Endothelial cell of umbilical vein (primary cell): ENCODE data around the gene CCDC60. TPM values are rescaled to one million over a fixed set of nuclear protein-coding genes. Genes with fewer than 3 reads are reported as not detected.

Experiments used
- BruUV-seq: library from RNA; stranded (reverse); fragments of 400-500 nt; replicated peaks from 2 replicates; lab custom pipeline; 2021; lab: Mats Ljungman, UMichigan
- CTCF ChIA-PET: fragments of 300-600, 350-600 bp; sonication (Branson Sonifier 250); formaldehyde crosslinking; loops from one replicate; lab custom pipeline; 2021; ENCODE audit warnings: antibody characterized with exemption, inconsistent platforms; lab: Charles Lee
- POLR2A ChIA-PET: fragments of 300-600, 350-600 bp; sonication (Branson Sonifier 250); formaldehyde crosslinking; loops from one replicate; lab custom pipeline; 2021; ENCODE audit warnings: antibody characterized with exemption, inconsistent platforms; lab: Charles Lee
- DNase-seq: peaks from one replicate; pipeline ENCODE4 v3.0.0-alpha.2; 2011; ENCODE audit warnings: low read depth, low spot score
- FAIRE-seq: peaks from 2 replicates; lab custom pipeline; 2011; peaks lifted over from hg19 to GRCh38; lab: Jason Lieb, UNC
- H2AFZ ChIP-seq: 2 replicates; pipeline ENCODE4 v1.6.0; 2012; ENCODE audit warnings: low read depth, low read length, control low read depth, inconsistent platforms
- H3K27ac ChIP-seq: 2 replicates; pipeline ENCODE4 v1.5.1; 2011; ENCODE audit warnings: low read depth, mild to moderate bottlenecking, control low read depth, low read length, moderate library complexity; ENCODE audit not compliant: insufficient read depth
- H3K27me3 ChIP-seq, 2 experiments: 2 replicates each; pipeline versions ENCODE4 v1.6.0 to v1.6.1; 2011; ENCODE audit warnings: low read length in 2 of 2, mixed read lengths in 1 of 2; ENCODE audit not compliant: control insufficient read depth in 2 of 2, insufficient read depth in 2 of 2
- H3K36me3 ChIP-seq, 2 experiments: 2 replicates in 1 of 2; 3 replicates in 1 of 2; pipeline ENCODE4 v1.5.1; 2011; ENCODE audit warnings: low read length in 2 of 2, mild to moderate bottlenecking in 1 of 2, moderate library complexity in 1 of 2; ENCODE audit not compliant: control insufficient read depth in 2 of 2, insufficient read depth in 2 of 2; ENCODE audit errors: extremely low read depth in 1 of 2
- H3K4me1 ChIP-seq: 3 replicates; pipeline ENCODE4 v1.5.1; 2011; ENCODE audit warnings: mild to moderate bottlenecking, low read length; ENCODE audit not compliant: control insufficient read depth, insufficient read depth; ENCODE audit errors: extremely low read depth
- H3K4me2 ChIP-seq: 2 replicates; pipeline ENCODE4 v1.6.1; 2011; ENCODE audit warnings: low read length, control low read depth, mixed read lengths; ENCODE audit not compliant: insufficient read depth
- H3K4me3 ChIP-seq, 3 experiments: fragments of 200-600 bp in 1 of 3; sonication (generic), shearing (Covaris generic) in 1 of 3; replicated peaks in 1 of 3; 2 replicates each; pipeline ENCODE4 v1.5.1; 2011 to 2016; ENCODE audit warnings: control low read depth in 3 of 3, low read length in 3 of 3, mild to moderate bottlenecking in 2 of 3, inconsistent platforms in 1 of 3, low read depth in 1 of 3, moderate library complexity in 1 of 3; ENCODE audit not compliant: insufficient read depth in 1 of 3
- H3K79me2 ChIP-seq: 2 replicates; pipeline ENCODE4 v1.6.0; 2012; ENCODE audit warnings: low read length, inconsistent platforms; ENCODE audit not compliant: control insufficient read depth, insufficient read depth
- H3K9ac ChIP-seq: replicated peaks from 2 replicates; pipeline ENCODE3; 2011; ENCODE audit warnings: low read length, control low read depth; ENCODE audit not compliant: insufficient read depth; ENCODE audit errors: extremely low read depth
- H3K9me1 ChIP-seq: replicated peaks from 3 replicates; pipeline ENCODE4 v1.6.0; 2011; ENCODE audit warnings: mild to moderate bottlenecking, low read length; ENCODE audit not compliant: control insufficient read depth, insufficient read depth; ENCODE audit errors: extremely low read depth
- H3K9me3 ChIP-seq: replicated peaks from 2 replicates; pipeline ENCODE4 v1.5.1; 2012; ENCODE audit warnings: low read length, inconsistent platforms; ENCODE audit not compliant: control insufficient read depth, insufficient read depth
- H4K20me1 ChIP-seq: replicated peaks from 2 replicates; pipeline ENCODE3; 2011; ENCODE audit warnings: mild to moderate bottlenecking, low read length; ENCODE audit not compliant: control insufficient read depth, insufficient read depth; ENCODE audit errors: extremely low read depth
- EZH2 ChIP-seq: IDR thresholded peaks from 2 replicates; pipeline ENCODE4 v1.6.1; 2012; ENCODE audit warnings: borderline replicate concordance, low read depth, mild to moderate bottlenecking, moderate library complexity, low read length, inconsistent platforms; ENCODE audit not compliant: severe bottlenecking
- FOS ChIP-seq: IDR thresholded peaks from 2 replicates; pipeline ENCODE4 v1.6.1; 2011; ENCODE audit warnings: mild to moderate bottlenecking, low read length, moderate library complexity, borderline replicate concordance; ENCODE audit not compliant: insufficient read depth
- MYC ChIP-seq: IDR thresholded peaks from one replicate; pipeline ENCODE4 v1.6.1; 2011; ENCODE audit warnings: mild to moderate bottlenecking, low read depth, low read length
- POLR2A ChIP-seq: IDR thresholded peaks from 2 replicates; pipeline ENCODE4 v1.6.1; 2012; ENCODE audit warnings: low read depth, mild to moderate bottlenecking, control low read depth, low read length
- POLR2AphosphoS5 ChIP-seq: IDR thresholded peaks from 2 replicates; pipeline ENCODE4 v1.6.1; 2012; ENCODE audit warnings: low read depth, mild to moderate bottlenecking, control low read depth, low read length, moderate library complexity; ENCODE audit not compliant: insufficient read depth
- dilution Hi-C: fragments of 300-500 bp; cut with MboI; formaldehyde crosslinking; loops from one replicate; pipeline ENCODE4 v1.15.0; 2019; ENCODE audit warnings: low sequenced_read_pairs; ENCODE audit not compliant: extremely low pct_ligation_motif_present
- intact Hi-C: fragments of 100-400 bp; cut with micrococcal nuclease; formaldehyde crosslinking; loops from one replicate; pipeline ENCODE4 v1.10.0; 2022
- polyA plus RNA-seq, 4 experiments: library from polyadenylated mRNA; depleted of rRNA in 3 of 4; stranded (reverse) in 3 of 4; unstranded in 1 of 4; fragments of >200 nt; gene quantifications; 2 replicates each; pipeline versions ENCODE4 v1.2.1 to v1.2.3, GENCODE V29; 2011 to 2012; ENCODE audit warnings: missing spikeins in 1 of 4
- total RNA-seq: library from RNA; stranded (reverse); gene quantifications from 2 replicates; pipeline ENCODE4 v1.2.3, GENCODE V29; 2021
- TF ChIP-seq, protein P1 (sequence below): IDR thresholded peaks from 2 replicates; pipeline ENCODE4 v1.6.1; 2011; ENCODE audit not compliant: insufficient read depth, insufficient read length
- TF ChIP-seq, protein P2 (sequence below), 2 donors: IDR thresholded peaks; 1 replicate in 1 of 2; 2 replicates in 1 of 2; pipeline ENCODE4 v1.5.1; 2011; ENCODE audit warnings: low read length in 2 of 2, mild to moderate bottlenecking in 2 of 2, moderate library complexity in 2 of 2, control low read depth in 1 of 2, inconsistent platforms in 1 of 2, low read depth in 1 of 2; ENCODE audit not compliant: insufficient read depth in 1 of 2; ENCODE audit errors: extremely low read depth in 1 of 2

CCDC60 gene
- total and polyA plus RNA-seq, 2 donors (not counting 3 experiments of a cell fraction or from before 2014, with no cell fraction given), result not detected

DNA sequence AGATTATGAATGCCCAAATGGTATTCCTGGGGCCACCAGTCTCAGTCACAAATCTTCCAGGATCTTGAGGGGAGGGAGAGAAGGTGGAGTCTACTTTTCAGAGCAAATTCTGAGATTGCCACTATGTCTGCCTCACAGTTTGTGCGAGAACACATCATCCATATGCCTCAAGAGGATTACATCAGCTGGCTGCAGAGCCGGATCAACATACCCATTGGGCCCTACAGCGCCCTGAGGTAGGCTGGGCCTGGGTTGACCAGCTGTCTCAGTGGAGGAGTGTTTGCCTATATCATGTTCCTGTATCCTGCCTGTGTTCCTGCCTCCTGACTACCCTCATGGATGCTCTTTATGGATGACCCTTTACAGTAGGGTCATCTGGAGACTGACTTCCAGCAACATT lies 205.9 kb downstream of the CCDC60 start:
- CTCF ChIA-PET, result interaction anchor here (0.6 kb wide), 1 partner anchor 1473 kb away, joined by 3 read pairs; no protein-coding TSS in a partner anchor
- TF ChIP-seq POLR2AphosphoS5 (no peak), EZH2 (no peak), POLR2A (no peak), MYC (no peak), FOS (no peak)
- TF ChIP-seq, protein P1, sequence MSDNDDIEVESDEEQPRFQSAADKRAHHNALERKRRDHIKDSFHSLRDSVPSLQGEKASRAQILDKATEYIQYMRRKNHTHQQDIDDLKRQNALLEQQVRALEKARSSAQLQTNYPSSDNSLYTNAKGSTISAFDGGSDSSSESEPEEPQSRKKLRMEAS, result no peak

DNA sequence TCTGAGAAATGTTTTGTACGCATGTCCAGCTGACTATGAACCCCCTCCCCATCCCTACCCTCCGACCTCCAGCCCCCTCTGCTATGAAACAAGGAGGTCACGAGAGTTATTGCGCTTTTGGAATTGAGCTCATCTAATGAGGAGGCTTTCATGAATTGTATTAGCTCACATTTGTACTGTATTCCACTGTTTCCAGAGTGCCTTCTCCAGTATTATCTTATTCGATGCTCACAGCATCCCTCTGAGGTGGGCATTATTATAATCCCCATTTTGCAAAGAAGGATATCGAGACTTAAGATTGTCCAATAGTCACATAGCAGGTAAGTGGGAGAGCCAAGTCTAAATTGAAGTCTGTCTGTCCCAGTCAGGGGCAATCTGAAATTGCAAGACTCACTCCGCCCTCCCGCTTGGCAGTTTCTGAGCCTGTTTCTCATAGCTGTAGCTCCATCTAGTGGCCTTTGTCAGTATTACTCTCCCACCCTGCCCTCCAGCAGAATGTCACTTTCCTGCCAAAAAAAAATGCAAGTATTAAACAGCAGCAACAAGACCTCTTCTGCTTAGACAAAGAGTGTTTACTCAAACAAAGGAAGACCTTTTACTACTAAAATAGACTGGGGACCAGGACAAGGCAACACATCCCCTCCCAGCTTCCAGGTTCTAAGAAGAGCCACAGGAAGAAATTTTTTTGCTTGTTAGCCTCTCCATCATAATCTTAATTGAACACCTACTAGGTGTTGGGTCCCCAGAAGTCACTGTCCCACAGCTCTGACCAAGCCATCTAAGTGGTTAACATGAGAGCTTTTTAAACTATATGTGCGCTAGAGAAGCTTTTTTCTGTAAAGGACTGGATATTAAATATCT lies 210.5 kb downstream of the CCDC60 start:
- H4K20me1 ChIP-seq, result no peaks in the 10 kb centered on the region
- H3K36me3 ChIP-seq, result no peaks in the 10 kb centered on the region
- no peak overlapping the region for H2AFZ ChIP-seq
- H3K9ac ChIP-seq, result no peak overlapping the region
- no peak overlapping the region for H3K4me2 ChIP-seq
- H3K9me1 ChIP-seq, result no peaks in the 10 kb centered on the region
- no peaks in the 10 kb centered on the region for H3K27me3 ChIP-seq
- H3K27ac ChIP-seq, result no peak overlapping the region
- H3K9me3 ChIP-seq, result no peaks in the 10 kb centered on the region
- H3K79me2 ChIP-seq, result no peaks in the 10 kb centered on the region
- peak; percentile 81 for FAIRE-seq
- TF ChIP-seq, protein P2, sequence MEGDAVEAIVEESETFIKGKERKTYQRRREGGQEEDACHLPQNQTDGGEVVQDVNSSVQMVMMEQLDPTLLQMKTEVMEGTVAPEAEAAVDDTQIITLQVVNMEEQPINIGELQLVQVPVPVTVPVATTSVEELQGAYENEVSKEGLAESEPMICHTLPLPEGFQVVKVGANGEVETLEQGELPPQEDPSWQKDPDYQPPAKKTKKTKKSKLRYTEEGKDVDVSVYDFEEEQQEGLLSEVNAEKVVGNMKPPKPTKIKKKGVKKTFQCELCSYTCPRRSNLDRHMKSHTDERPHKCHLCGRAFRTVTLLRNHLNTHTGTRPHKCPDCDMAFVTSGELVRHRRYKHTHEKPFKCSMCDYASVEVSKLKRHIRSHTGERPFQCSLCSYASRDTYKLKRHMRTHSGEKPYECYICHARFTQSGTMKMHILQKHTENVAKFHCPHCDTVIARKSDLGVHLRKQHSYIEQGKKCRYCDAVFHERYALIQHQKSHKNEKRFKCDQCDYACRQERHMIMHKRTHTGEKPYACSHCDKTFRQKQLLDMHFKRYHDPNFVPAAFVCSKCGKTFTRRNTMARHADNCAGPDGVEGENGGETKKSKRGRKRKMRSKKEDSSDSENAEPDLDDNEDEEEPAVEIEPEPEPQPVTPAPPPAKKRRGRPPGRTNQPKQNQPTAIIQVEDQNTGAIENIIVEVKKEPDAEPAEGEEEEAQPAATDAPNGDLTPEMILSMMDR (IDR thresholded peaks at IDR 0.05; ENCODE audit: extremely low read depth in 1 of 2, insufficient read depth in 1 of 2, low read depth in 1 of 2, low read length in 2 of 2), result peak; percentile 63 to 76
- no peak for TF ChIP-seq EZH2
- no TSS peak for BruUV-seq
- dilution Hi-C loops (no loop called here), intact Hi-C loops (loop anchor here (1.0 kb wide), 3 partner anchors 101 to 1140 kb away; no protein-coding TSS in a partner anchor)
- peak; percentile 76 for DNase-seq
- ChIA-PET CTCF (interaction anchor here (0.5 to 2.4 kb wide), 25 partner anchors 11 to 1670 kb away, joined by 3 to 19 read pairs (median 3); partner anchors contain the start of gene PRKAB1), POLR2A (no interaction called here)
- H3K4me1 ChIP-seq, result no peaks in the 10 kb centered on the region
- no peak overlapping the region for H3K4me3 ChIP-seq

More for the DNA sequence above, 205.9 kb downstream of the CCDC60 start:
- no peaks in the 10 kb centered on the region for H3K4me1 ChIP-seq
- no peaks in the 10 kb centered on the region for H3K27me3 ChIP-seq
- no TSS peak for BruUV-seq
- FAIRE-seq, result no peak
- POLR2A ChIA-PET, result no interaction called here
- H3K9ac ChIP-seq, result no peak overlapping the region
- no peaks in the 10 kb centered on the region for H4K20me1 ChIP-seq
- no peaks in the 10 kb centered on the region for H3K79me2 ChIP-seq
- no peak overlapping the region for H2AFZ ChIP-seq
- no peak overlapping the region for H3K27ac ChIP-seq
- H3K9me3 ChIP-seq, result no peaks in the 10 kb centered on the region
- H3K4me3 ChIP-seq, result no peak overlapping the region
- H3K36me3 ChIP-seq, result no peaks in the 10 kb centered on the region
- no peak overlapping the region for H3K4me2 ChIP-seq
- DNase-seq, result no peak
- H3K9me1 ChIP-seq, result no peaks in the 10 kb centered on the region
- intact Hi-C loops (no loop called here), dilution Hi-C loops (no loop called here)
